ENCODE results near the gene IL20.

IL20 gene

GRCh38 chr1:206892351-206892984, 27.0 kb downstream of the IL20 start:
- Histone ChIP-seq H3K4me3 (ENCODE audit: low read depth, low read length) (no peak overlapping the region), H3K4me2 (ENCODE audit: low read length) (no peak overlapping the region), H3K79me2 (no peaks in the 10 kb centered on the region), H3K9me3 (ENCODE audit: control insufficient read depth, low read length) (no peaks in the 10 kb centered on the region), H3K27ac (no peak overlapping the region), H2AFZ (no peak overlapping the region), H3K36me3 (ENCODE audit: control insufficient read depth, insufficient read depth, low read length) (no peaks in the 10 kb centered on the region), H3K4me1 (no peaks in the 10 kb centered on the region), H3K27me3 (ENCODE audit: control insufficient read depth, insufficient read depth, low read length) (no peaks in the 10 kb centered on the region), H3K9ac (no peak overlapping the region)
- TF ChIP-seq CTCF (IDR thresholded peaks at IDR 0.05), result no peak

- H3K4me1 ChIP-seq, result no peaks in the 10 kb centered on the region
- no peak overlapping the region for H3K27ac ChIP-seq
- TF ChIP-seq CTCF (IDR thresholded peaks at IDR 0.05), result no peak
- H3K9ac ChIP-seq, result no peak overlapping the region
- H2AFZ ChIP-seq, result no peak overlapping the region
- no peaks in the 10 kb centered on the region for H3K36me3 ChIP-seq (ENCODE audit: control insufficient read depth, insufficient read depth, low read length)
- H3K9me3 ChIP-seq (ENCODE audit: control insufficient read depth, low read length), result no peaks in the 10 kb centered on the region
- no peaks in the 10 kb centered on the region for H3K79me2 ChIP-seq
- H3K4me3 ChIP-seq (ENCODE audit: low read depth, low read length), result no peak overlapping the region
- H3K27me3 ChIP-seq (ENCODE audit: control insufficient read depth, insufficient read depth, low read length), result no peaks in the 10 kb centered on the region
- no peak overlapping the region for H3K4me2 ChIP-seq (ENCODE audit: low read length)
These were observed 28.0 kb downstream of the IL20 start for GRCh38 chr1:206893380-206893779.

- Histone ChIP-seq H3K4me3 (ENCODE audit: low read depth, low read length) (no peak overlapping the region), H3K9me3 (ENCODE audit: control insufficient read depth, low read length) (no peaks in the 10 kb centered on the region), H3K27me3 (ENCODE audit: control insufficient read depth, insufficient read depth, low read length) (no peaks in the 10 kb centered on the region), H3K36me3 (ENCODE audit: control insufficient read depth, insufficient read depth, low read length) (no peaks in the 10 kb centered on the region), H3K79me2 (no peaks in the 10 kb centered on the region), H3K27ac (no peak overlapping the region), H3K4me2 (ENCODE audit: low read length) (no peak overlapping the region), H3K9ac (no peak overlapping the region), H3K4me1 (no peaks in the 10 kb centered on the region), H2AFZ (no peak overlapping the region)
- TF ChIP-seq CTCF (IDR thresholded peaks at IDR 0.05), result no peak
These were observed 29.9 kb downstream of the IL20 start for GRCh38 chr1:206895325-206895724.

DNA sequence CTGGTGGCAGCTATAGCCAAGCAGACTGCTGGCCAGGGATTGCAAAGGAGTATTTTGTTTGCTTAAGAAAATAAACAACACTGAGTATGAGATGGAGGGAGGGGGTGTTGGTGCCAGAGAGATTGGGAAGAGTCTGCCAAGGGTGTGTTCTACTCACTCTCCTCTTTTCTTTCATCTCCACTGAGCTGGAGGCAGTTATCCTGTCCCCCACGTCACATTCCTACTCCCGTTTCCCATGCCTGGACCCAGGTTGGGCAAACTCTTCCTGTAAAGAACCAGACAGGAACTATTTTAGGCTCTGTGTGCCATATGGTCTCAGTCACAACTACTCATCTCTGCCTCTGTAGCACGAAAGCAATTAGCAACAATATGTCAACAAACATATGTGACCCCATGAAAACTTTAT, 30.4 kb downstream of the IL20 start:
- no peaks in the 10 kb centered on the region for H3K27me3 ChIP-seq (ENCODE audit: control insufficient read depth, insufficient read depth, low read length)
- H3K4me1 ChIP-seq, result no peaks in the 10 kb centered on the region
- no peak overlapping the region for H2AFZ ChIP-seq
- no peak overlapping the region for H3K27ac ChIP-seq
- H3K9ac ChIP-seq, result no peak overlapping the region
- no peaks in the 10 kb centered on the region for H3K36me3 ChIP-seq (ENCODE audit: control insufficient read depth, insufficient read depth, low read length)
- no peak overlapping the region for H3K4me3 ChIP-seq (ENCODE audit: low read depth, low read length)
- H3K79me2 ChIP-seq, result no peaks in the 10 kb centered on the region
- H3K4me2 ChIP-seq (ENCODE audit: low read length), result no peak overlapping the region
- no peaks in the 10 kb centered on the region for H3K9me3 ChIP-seq (ENCODE audit: control insufficient read depth, low read length)
- no peak for TF ChIP-seq CTCF (IDR thresholded peaks at IDR 0.05)

DNA sequence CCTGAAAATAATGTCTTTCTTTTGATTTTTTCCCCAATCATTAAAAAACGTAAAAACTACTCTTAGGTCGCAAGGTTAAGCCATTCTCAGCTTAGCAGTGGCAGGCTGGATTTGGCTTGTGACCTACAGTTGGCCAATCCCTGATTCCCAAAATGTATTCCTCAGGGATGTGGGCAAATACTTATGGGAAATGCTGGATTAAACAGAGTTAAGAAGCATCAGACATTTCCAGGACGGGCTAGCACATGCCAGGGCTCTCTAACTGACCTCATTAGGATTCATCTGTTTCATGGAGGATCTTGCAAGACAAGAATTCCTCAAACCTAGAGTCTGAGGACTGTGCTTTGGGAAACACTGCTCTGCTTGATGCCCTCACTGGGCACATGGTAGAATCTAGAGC, 30.8 kb downstream of the IL20 start:
- Histone ChIP-seq H3K4me1 (no peaks in the 10 kb centered on the region), H3K27ac (no peak overlapping the region), H3K36me3 (ENCODE audit: control insufficient read depth, insufficient read depth, low read length) (no peaks in the 10 kb centered on the region), H3K9ac (no peak overlapping the region), H3K9me3 (ENCODE audit: control insufficient read depth, low read length) (no peaks in the 10 kb centered on the region), H3K4me3 (ENCODE audit: low read depth, low read length) (no peak overlapping the region), H3K27me3 (ENCODE audit: control insufficient read depth, insufficient read depth, low read length) (no peaks in the 10 kb centered on the region), H3K4me2 (ENCODE audit: low read length) (no peak overlapping the region), H2AFZ (no peak overlapping the region), H3K79me2 (no peaks in the 10 kb centered on the region)
- TF ChIP-seq CTCF (IDR thresholded peaks at IDR 0.05), result no peak
